Measurements from ENCODE around the gene ZFP42.
"Not testable (repeated sequence)": the region's sequence is repeated elsewhere in the genome, so short reads cannot be mapped to it uniquely, and the experiment has no call there.

Gene ZFP42

DNA sequence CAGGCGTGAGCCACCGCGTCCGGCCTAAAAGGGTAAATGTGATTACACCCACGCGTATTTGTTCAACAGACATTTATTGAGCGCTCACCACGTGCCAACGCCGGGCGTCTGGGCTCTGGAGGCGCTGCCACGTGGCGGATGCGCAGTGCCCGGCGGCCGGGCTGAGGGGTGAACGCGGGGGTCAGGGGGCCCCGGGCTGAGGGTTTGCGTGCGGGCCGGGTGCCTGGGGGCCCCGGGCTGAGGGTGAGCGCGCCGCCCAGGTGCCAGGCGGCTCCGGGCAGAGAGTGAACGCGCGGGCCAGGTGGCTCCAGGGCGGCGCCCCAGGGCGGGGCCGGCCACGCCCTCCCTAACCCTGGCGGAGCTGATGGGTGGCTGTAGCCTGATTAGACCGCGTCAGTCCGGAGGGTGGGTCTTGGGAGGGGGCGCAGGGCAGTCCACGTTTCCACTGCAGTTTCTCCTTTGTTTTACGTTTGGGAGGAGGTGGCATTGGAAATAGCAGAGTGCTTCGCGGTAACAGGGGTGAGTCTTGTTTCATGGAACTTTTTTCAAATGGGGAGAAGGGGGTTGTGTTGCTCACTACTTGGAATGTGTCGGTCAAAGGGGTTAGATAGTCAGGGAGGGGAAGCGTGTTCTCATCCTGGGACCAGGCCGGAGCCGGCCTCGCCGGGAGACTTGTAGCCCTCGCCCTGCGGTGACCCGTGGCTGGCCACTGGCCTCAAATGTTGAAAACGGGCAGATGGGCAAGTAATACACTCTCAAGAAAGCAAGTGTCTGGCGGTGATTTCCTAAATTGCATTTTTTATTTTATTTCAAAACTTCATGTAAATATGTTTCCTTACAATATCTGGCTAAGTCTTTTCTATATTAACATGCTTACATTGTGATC, at the start of gene ZFP42:
Gene ZFP42 (plus strand): TSS at position 450 of the 886 bp plus-strand sequence. CDS start 7,037 bp downstream, outside the sequence.
- DNase-seq: no peak

DNA sequence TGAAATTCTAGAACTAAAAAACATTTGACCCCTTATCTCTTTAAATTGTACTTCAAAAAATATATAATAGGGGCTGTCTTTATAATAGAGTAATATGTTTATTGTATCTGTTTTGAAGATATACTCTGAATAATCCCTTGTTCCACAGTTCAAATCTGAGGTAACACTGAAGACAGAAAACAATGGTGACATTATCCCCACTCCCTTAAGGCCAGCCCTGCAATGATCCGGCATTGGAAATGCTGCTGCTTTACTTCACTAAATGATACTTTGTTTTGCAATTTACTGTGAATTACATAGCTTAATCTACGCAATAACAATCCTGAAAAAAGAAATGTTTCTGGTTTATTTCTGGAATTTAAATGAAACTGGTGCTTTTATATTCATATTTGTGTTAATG, 34.4 kb upstream of the ZFP42 start:
- no peak for DNase-seq

DNA sequence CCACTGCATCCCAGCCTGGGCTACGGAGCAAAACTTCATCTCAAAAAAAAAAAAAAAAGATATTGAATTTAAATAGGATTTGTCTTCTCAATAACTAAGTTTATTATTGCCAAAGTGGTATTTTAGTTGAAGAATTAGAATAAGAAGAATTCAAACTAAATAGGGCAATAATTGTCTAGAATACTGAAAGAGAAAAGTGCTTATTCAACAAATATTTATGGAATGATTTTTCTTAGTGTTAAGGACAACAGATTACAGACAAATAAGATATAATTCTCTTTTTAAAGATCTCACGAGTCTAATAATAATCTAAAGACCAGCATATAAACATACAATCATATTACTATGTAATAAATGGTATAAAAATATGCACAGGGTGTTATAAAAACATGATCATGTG, 33.6 kb upstream of the ZFP42 start:
- DNase-seq: no peak

DNA sequence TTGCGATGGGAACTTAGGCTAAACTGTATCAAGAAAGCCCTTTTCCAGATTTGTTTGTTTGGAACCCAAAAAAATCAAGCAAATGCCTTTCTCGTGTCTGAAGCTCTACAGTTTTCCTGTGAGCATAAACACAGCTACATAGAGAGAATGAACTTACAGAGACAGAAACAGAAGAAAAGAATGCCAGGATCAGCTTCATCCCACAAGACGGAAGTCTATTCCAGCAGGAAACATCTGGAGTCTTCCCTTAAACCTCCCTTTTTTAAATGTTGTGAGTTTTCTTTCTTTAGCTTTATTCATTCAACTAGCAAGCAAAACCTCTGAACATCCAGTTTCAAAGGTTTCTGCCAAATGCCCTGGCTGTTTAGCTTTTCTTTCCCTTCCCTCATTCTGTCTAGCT, 32.6 kb upstream of the ZFP42 start:
- no peak for DNase-seq

DNA sequence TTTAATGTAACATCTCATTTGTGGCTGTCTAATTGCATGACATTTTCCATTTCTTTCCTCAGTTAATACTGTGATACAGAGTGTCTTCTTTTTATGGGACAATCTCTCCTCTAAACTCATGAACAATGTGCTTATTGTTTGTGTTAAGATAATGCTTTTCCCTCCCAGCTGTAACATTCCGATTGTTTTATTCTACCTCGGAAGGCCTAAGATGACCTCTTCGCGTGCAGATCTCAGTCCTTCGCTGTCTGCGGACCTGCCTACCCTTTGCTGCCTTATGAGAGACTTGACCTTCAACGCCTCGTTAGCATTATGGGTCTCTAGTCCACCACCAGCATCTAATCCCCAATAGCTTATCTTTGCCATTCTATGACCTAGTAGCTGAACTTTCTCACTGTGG, 29.8 kb upstream of the ZFP42 start:
- DNase-seq: no peak

DNA sequence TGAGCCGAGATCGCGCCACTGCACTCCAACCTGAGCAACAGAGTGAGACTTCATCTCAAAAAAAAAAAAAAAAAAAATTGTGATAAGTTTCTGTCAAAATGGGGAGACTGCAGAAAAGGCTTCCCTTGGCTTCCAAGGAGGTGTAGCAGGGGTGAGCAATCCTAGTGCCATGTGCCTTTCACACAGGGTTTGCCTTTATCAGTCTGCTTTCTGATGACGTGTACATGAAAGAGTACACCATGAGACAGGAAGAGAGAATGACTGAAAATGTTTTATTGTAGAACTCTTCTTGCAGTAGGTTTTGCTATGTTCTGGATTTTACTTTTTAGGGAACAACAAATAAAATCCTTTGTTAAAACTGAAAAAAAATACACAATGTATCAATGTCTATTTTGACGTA, 23.4 kb upstream of the ZFP42 start:
- DNase-seq: no peak

DNA sequence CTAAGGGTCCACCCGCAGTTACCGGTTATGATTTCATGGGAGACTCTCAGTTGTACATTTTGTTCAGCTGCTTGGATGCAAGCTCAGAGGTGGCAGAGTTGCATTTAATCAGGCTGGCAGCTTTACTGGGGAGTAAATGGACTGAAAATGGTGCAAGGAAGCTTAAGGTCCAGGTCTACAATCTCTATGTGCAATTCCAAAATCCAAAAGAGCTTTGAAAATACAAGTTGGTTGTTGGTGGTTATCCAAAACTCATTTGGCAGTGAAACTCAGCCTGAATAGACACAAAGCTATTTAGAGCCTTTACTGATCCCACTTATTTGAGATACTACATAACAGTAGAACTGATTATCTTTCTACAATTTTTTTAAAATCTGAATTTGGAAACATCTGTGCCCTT, 11.8 kb upstream of the ZFP42 start:
- DNase-seq: no peak

DNA sequence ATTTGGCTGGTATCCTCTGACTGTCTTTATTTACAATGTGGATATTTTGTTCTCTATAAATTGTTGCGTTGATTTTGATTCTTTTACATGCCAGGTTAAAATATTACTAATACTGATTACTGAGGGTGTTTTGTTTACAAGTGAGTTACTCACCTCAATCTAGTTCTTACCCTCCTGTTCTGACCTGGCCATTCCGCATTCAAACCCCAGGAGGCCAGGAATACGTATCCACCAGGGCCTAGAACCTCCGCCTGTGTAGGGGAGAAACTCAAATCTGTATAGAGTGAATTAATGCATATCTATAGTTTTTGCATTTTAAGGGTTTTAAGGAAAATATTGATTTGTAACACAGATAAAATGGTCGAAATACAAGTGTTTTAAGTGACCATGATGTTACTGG, 2.6 kb upstream of the ZFP42 start:
- no peak for DNase-seq

DNA sequence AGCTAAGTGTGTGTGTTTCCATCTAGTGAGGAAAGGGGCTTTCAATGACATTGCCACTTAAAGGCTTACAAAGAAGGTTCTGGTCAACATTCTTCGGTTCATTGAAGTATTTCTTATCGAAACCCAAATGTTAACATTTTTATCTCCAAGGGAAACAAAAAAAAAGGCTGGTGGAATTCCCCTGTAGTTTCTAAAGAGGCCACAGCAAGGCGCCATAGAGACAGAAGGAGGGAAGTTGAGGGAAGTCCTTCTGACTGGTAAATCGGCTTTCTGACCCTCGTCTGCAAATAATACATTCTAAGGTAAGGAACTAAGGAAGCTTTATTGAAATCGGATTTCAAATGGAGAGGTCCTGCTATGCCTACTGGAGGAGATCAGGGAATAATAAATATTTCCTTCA, 1.7 kb upstream of the ZFP42 start:
- no peak for DNase-seq

DNA sequence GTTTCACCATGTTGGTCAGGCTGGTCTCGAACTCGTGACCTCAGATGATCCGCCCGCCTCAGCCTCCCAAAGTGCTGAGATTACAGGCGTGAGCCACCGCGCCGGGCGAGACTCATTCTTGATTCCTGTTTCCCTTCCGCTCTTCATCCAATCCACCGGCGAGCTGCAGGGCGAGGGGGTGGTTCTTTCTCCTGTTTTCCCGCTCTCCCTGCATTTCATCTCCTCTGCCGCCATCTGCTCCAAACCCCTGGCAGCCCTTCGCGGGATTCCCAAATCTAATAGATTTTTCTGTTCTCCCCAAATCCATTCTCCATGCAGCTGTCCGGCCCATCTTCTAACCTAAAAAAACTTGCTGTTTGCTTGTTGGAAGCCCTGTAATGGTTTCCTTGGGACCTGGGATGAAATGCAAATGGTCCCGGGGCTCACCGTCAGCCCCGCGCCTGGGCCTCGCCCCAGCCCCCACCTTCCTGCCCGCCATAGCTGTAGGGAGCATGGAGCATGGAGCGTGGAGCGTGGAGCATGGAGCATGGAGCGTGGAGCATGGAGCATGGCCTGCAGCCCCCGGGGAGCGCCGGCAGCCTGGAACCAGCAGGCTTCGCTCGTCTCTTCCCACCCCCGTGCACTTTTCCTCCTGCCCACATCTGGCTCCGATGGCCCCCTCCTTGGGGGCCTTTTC, 1.1 kb downstream of the ZFP42 start:
- no peak for DNase-seq

DNA sequence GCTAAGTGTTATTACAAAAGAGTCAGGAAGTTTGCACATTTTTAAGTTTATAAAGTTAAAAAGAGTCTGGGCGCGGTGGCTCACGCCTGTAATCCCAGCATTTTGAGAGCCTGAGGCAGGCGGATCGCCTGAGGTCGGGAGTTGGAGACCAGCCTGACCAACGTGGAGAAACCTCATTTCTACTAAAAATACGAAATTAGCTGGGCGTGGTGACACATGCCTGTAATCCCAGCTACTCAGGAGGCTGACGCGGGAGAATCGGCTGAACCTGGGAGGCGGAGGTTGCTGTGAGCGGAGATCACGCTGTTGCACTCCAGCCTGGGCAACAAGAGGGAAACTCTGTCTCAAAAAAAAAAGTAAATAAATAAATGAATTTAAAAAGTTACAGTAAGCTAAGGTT, 2.4 kb downstream of the ZFP42 start:
- DNase-seq: not testable (repeated sequence)

DNA sequence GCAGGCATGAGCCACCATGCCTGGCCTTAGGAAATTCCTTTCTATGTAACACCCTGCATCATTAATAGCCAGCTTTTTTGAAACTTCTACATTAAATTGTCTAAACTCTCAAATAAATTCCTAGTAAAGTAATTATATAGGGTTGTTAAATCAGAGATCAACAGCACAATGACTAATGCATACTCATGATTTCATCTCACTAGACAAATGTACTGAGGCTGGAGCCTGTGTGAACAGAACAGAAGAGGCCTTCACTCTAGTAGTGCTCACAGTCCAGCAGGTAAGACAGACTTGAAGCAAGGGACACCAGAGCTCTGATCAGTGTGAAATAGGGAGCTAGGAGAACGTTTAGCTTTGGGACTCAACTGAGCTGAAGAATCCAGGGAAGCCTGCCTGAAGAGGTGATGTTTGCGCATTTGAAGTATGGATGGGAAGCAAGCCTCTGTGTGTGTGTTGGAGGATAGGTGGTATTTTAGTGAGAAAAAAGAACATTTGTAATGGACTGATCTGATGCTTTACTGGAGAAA, 3.9 kb downstream of the ZFP42 start:
- DNase-seq: no peak

DNA sequence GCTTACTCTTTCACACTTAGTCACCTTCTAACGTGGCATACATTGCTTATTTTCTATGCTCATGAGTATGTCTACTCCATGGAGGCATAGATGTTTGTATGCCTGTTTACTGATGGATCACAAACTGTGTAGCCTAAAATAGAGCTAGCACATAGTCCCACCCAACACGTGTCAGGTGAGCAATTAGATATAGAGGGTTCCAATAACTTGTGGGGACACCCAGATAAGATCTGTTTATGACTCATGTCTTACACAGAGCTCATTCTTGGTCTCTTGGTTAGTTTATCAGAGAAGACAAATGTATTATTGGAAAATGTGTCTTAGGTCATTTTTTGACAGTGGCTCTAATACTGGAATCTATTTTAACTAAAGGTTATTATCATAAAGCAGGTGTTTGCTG, 6.8 kb downstream of the ZFP42 start:
- DNase-seq: no peak

DNA sequence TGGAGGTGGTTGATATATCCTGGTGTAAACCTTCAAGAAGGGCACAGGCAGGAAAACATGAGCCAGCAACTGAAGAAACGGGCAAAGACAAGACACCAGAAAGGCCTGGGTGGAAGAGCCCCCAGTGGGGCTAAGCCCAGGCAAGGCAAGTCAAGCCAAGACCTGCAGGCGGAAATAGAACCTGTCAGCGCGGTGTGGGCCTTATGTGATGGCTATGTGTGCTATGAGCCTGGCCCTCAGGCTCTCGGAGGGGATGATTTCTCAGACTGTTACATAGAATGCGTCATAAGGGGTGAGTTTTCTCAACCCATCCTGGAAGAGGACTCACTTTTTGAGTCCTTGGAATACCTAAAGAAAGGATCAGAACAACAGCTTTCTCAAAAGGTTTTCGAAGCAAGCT, 7.2 kb downstream of the ZFP42 start:
- DNase-seq: no peak

DNA sequence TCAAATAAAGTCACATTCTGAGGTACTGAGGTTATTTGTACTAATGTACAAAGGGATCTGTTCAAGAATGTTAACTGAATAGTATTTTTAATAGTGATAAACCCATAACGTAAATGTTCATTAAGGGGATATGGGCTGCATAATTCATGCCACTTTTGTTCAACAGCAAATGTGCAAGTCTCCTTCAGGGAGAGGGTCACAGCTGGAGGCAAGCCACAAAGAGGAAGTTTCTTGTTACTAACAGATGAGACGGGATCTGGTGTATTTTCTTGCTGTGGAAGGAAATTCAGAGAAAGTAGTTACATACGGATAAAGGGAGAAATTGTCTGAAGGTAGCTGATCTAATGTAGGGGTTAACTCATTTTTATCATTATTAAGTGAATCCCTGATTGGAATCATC, 10.0 kb downstream of the ZFP42 start:
- no peak for DNase-seq

DNA sequence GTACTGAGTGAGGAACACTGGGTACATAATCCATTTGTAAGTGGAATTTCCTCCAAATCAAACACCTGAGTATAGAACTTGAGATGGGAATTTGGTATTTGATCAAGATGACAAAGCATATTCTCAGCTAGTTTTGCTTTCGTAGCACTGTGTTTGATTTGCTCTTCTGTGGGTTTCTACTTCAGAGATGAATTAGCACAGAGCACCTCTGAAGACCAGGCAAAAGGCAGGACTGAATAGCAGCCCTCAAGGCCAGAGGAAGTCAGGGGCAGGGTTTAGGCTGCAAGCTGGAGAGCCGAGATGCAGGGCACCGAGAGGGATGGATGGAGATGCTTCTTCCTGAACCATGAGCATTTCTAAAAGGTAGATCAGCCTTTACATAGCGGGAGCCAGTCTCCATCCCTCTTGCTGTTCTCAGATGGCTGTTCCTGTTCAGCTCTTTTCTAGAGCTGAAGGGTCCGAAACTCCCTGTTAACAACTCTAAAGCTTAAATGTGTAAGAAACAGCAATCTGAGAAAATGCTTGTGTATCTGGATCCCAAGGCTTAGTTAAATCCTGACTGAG, 10.8 kb downstream of the ZFP42 start:
- no peak for DNase-seq

DNA sequence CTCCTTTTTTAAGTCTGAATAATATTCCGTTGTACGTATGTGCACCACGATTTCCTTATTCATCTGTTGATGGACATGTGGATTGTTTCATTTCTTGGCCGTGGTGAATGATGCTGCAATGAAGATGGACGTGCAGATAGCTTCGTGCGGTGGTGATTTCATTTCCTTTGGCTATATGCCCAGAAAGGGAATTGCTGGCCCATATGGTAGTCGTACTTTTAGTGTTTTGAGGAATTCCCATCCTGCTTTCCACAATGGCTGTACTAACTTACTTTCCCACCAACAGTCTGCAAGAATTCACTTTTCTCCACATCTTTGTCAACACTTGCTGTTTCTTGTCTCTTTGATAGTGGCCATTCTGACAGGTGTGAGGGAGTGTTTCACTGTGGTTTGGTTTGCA, 12.8 kb downstream of the ZFP42 start:
- no peak for DNase-seq

DNA sequence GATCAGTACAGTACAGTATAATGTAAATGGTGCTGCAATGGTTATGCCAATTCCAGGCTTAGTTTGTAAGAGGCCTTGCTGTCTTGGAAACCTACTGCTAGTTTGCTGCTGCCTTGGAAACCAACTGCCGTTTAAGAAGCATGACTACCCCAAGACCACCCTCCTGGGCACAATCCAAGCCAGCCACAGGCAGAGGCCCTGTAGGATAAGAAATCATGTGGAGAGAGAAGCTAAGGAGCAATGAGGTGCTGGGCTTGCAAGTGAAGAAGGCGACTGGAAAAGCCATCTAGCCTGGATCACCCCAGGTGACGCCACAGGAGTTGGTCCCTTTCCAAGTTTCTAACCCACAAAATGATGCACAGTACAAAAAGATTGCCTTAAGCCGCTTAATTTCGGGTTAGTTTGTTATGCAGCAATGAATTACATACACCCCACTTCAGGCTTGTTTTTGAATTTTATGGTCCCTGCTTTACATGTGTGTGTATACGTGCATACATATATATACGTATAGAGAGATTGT, 16.9 kb downstream of the ZFP42 start:
- DNase-seq: no peak

DNA sequence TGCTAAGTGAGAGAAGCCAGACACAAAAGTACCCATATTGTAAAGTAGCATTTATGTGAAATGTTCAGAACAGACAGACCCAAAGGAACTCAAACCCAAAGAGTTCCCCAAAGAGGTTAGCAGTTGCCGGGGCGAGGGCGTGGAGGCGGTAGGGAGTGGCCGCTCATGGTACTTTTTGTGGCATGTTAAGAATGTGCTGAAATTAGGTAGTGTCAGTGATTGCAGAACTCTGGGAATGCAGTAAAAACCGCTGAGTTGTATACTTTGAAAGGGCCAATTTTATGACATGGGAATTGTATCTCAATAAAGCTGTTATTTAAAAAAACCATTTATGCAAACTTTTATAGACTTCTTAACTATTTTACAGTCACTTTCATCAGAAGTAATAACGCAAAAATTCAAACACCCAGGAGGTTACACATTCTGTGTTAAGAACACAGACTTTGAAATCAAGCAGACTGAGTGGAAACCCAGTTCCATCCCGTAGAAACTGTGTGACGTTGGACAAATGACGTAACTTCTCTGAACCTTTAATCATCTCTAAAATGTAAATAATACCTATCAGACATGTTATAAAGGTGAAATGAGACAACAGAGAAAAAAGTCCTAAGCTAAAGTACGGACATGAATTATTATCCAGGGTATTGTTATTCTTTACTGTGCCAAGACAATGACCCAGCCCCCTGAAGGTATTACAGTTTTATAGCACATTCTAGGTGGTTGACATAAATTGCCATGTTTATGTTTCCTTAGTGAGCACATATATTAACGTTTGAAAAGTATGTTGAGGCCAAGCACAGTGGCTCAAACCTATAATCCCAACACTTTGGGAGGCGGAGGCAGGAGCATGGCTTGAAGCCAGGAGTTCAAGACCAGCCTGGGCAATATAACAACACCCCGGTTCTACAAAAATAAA, 19.7 kb downstream of the ZFP42 start:
- no peak for DNase-seq

DNA sequence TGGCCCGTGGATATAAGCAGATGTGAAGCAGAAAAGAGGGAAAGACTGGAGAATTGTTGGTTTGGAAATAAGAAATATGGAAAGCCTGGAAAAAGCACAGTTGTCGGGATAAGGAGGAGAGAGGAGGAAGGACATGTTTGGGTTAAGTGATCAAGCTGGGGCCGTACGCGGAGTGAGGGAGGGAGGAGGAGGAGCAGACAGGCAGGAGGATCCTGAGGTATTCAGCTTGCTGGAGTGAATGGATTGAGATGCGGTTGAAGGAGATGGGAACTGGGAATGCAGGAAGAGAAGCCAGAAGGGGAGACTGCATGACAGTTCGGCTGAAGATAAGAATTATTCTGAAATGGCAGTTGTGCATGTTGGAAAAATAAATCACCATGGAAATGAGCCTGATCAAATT, 21.2 kb downstream of the ZFP42 start:
- no peak for DNase-seq

DNA sequence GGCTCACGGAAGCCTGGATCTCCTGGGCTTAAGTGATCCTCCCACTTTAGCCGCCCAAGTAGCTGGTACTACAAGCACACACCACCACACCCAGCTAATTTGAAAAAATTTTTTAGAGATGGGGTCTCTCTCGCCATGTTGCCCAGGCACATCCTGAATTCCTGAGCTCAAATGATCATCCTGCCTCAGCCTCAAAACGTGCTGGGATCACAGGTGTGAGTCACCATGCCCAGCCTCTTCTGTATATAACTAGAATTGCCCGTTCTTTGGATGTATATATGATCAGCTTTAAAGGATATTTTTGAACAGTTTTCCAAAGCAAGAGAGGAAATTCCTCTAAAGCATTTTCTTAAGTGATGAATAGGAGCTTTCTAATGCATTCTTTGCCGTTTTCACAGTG, 22.7 kb downstream of the ZFP42 start:
- no peak for DNase-seq

DNA sequence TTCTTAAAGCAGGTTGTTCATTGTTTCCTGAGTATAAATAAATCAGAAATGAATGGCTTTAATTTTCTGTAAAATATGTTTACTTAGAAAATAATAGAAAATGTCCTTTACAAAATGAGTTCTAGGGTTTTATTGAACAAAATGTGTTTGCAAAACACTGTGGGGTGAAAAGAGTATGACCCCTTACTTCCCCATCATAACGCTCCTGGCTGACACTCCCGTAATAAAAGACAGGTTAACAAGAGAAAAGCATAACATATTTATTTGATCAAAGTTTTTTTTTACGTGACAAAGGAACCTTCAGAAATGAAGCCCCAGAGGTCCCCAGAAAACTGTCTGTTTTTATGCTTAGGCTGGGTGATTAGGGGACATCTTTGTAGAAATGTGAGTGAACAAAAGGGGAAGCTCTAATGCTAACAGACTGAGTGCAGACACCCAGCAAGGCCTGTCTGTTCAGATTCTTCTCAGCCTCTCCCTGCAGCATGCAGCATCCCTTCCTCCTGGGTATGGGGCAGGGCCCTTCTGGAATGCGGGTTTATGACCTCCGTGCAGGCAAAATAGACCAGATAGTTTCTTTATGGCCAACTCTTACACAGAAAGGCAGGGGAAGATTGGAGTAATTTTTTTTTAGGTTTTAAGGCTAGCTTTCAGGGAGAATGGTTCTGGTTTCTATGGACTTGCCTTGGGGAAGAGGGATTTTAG, 26.1 kb downstream of the ZFP42 start:
- no peak for DNase-seq
